ENCODE results near the gene MCCD1.
"Not testable (repeated sequence)": the region's sequence is repeated elsewhere in the genome, so short reads cannot be mapped to it uniquely, and the experiment has no call there.

The MCCD1 gene, protein sequence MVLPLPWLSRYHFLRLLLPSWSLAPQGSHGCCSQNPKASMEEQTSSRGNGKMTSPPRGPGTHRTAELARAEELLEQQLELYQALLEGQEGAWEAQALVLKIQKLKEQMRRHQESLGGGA

DNA sequence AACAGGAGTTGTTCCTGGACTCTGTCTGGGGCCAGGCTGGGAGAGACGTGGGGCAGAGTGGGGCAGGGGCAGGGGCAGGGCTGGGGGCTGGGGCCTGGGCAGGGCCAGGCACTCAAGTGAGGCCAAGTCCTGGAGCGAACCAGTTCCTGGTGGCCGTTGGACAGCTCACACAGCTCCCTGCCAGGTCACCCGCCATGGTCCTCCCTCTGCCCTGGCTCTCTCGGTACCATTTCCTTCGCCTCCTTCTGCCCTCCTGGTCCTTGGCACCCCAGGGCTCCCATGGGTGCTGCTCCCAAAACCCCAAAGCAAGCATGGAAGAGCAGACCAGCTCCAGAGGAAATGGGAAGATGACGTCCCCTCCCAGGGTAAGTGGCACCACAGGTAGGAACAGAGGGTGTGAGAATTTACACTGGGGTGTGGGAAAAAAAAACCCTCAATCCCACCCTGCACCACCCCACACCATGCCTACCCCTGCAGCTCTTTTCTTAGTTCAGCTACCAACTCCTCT, at the start of gene MCCD1:
Gene MCCD1, plus strand, starts transcription at position 142 of the 508 bp plus-strand sequence. Its CDS starts 53 bp downstream, at position 195.
- DNase-seq = no peak

DNA sequence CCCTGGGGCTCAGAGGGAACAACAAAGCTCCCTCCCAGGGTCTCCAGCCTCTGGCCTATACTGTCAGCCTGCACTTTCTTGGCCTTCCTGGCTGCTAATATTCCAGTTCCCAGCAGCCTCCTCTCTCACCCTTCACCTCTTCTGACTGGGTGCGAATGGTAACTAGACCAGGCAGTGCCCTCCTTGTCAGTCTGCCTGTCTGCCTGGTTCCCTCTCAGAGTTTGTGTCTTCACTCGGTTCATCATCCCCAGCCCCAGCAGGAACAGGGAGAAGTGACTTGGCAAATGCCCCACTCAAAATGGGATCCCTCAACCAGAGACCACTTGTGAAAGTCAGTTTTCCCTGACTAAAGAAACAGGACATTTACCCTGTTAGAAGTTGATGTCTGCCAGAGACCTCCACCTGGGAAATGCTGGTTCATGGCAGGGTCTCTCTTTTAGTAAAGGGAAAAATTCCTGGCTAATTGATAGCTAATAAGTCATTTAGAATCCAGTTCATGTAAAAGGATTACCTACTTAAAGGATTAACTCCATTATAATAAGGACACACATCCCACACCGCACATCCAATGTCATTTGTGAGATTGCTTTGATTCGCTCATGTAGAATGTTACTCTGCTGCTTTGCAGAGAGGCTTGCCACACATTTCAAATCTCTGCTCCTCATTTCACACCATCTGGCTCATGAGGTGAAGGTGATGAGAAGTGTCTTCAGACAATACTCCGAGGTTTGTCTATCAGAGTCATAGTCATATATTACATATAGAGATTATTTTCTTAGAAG, 49.4 kb upstream of the MCCD1 start:
- DNase-seq = no peak

GRCh38 chr6:31479933-31480535, 48.7 kb upstream of the MCCD1 start:
- no peak for DNase-seq

DNA sequence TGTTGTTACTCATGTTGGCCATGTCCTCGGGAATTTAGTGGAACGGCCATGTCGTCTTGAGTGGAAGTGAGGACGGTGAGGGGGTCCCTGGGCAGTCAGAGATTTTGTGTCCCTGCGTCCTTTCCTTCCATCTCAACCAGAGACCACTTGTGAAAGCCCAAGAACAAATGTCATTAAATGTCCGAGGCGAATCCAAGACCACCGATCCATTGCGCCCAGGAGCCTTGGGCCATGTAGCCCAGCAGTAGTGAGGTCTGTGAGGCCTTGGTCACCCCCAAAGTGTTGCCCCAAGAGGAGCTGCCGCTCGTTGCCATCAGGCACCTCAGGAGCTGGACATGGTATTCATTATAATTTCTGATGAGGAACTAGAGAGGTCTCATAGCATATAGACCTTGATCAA, 48.2 kb upstream of the MCCD1 start:
- DNase-seq = no peak

DNA sequence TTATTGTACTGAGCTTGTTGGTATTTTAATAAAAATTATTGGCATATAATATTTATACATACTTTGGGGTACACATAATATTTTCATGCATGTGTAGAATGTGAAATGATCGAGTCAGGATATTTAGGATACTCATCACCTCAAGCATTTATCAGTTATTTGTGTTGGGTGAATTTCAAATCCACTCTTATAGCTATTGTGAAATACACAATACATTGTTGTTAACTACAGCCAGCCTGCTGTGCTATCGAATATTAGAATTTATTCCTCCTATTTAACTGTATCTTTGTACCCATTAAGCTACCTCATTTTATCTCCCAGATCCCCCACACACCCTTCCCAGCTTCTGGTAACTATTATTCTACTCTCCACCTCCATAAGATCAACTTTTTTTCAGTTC, 45.4 kb upstream of the MCCD1 start:
- DNase-seq = no peak

GRCh38 chr6:31485055-31485454, 43.7 kb upstream of the MCCD1 start:
- DNase-seq = no peak

DNA sequence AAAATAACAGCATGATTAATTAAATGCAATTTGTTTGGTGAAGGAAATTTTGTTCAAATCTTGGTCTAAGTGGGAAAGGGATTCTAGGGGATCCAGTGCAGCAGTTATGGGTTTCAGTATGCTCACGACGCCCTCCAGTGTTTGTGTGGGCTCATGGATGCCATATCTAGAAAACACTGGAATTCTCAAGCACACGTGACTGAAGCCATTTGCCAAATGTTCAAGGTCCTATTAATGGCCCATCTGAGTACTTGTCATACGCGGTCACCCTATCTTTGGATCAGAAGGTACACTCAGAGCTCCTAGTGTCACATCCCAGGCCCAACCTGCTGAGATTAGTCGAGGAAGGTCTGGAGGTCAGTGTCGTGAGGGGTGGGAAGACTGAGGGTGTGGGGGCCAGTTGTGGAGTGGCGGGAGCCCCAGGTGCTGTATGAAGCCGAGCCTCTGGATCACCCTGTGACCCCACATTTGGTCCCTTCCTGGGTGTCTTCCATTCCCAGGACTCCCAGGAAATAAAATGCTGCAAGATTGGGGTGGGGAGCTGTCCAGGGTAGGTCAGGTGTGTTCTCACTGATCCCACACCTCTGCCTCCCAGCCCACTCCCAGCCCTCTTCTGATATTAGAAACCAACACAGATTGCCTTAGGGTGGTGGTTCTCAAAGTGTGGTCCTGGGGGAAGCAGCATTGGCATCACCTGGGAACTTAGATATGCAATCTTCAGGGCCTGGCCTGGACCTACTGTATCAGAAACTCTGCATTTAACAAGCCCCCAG, 42.5 kb upstream of the MCCD1 start:
- DNase-seq = not testable (repeated sequence)

DNA sequence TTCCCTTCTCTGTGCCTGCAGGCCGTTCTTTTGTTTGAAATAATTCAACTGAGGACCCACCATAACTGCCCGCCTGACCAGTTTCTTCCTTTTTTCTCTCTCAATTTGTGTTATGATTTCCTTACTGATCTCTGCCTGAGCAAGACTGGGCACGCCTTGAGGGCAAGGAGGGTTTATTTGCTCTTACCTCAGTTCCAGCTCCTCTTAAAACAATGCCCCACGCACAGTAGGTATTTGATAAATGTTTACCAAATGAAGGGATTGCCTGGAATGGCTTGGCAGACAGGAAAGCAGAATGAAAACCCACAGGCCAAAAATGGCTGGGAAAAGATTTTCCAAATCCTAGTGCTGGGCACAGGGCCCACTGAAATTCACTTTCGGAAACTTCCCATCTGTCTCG, 41.1 kb upstream of the MCCD1 start:
- not testable (repeated sequence) for DNase-seq

GRCh38 chr6:31489086-31489485, 39.7 kb upstream of the MCCD1 start:
- DNase-seq = no peak

DNA sequence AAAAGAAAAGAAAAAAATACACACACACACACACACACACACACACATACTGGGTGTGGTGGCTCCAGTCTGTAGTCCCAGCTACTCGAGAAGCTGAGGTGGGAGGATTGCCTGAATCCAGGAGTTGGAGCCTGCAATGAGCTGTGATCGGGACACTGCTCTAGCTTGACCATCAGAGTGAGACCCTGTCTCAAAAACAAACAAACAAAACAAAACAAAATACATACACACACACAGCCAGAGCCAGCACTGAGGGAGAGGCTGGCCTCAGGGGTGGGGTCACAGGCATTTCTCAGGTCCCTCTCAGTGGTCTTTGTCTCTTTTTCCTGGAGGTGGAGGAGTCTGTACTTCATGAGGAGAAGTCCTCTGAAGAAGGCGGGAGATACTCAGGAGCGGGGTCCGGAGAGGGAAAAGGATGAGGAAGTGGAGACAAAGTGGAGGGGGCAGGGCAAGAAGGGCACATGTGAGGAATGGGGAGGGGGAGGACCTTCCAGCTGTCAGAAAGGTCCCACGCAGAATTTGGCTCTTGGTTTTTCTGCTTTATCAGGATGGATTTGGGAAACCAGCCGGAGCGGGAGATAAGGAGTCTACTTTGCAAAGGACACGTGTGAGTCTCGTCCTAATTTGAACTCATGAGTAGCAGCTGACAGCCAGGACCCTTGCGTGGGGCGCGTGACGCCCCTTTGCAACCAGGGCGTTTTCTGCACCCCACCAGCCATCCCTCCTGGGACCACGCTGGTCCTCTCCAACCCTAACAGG, 38.5 kb upstream of the MCCD1 start:
- no peak for DNase-seq

DNA sequence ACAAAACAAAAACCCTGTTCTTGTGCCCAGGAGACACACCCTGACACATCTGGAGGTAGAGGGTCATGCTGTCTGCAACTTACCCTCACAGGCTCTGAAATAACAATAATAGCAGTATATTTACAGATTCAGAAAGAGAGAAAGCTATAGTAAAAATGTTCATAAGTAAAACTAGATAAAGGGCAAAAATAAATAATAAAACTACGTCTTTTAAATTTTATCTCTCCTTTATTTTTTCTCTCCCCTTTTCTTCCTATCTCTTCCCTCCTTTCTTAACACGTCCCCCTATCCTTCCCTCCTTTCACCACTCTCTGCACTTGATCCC, 35.2 kb upstream of the MCCD1 start:
- not testable (repeated sequence) for DNase-seq

GRCh38 chr6:31493875-31494694, 34.7 kb upstream of the MCCD1 start:
- peak; percentile 89 to 90 for DNase-seq

GRCh38 chr6:31495580-31495979, 33.2 kb upstream of the MCCD1 start:
- DNase-seq = no peak

DNA sequence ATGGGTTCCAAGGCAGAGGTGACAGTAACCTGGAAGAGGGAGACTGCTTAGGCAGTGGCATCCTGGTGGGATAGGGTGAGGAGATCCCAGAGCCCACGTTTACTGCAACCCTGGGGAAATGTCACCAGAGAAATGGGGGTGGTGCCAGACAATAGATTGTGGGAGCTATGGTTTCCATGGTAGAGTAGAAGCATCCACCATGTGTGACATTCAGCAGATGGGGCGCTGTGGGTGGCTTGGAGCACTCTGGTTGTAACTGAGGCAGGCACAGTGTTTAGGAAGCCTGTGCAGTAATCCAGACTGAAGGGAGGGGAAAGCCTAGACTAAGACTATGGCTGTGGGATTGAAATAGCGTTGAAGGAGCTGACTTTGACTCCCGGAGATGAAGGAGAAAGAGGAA, 31.9 kb upstream of the MCCD1 start:
- DNase-seq = not testable (repeated sequence)

DNA sequence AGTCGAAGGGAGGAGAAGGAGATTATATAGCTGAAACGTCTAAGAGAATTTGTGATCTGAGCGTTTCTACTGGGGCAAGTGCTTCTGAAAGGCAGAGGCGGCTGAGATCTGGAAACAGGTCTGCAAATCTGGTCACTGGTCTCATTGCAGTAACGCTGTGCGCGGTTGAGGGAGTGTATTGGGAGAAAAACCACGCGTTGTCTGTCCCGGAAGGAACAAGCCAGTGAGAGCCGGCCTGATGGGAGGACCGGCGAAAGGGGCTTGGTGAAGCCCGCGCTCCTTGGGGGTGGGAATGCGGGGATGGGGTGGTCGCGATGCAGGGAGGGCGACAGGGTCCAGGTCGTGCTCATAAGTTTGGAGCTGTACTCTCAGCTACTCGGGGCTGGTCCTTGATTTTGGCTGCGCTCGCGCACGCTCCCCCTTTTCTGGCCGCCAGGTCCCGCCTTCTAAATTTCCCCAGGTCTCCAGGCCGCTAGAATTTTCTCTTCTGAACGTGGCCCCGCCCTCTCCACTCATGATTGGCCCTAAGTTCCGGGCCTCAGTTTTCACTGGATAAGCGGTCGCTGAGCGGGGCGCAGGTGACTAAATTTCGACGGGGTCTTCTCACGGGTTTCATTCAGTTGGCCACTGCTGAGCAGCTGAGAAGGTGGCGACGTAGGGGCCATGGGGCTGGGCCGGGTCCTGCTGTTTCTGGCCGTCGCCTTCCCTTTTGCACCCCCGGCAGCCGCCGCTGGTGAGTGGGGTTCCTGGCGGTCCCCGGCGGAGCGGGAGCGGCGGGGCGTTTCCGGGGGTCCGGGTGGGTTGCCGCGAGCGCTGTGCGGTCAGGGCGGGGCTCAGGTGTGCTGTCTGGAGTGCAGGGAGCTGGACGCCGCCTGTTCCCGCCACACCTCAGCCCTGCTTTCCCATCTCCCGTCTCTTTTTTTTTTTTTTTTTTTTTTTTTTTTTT, 31.0 kb upstream of the MCCD1 start, which contains the start of gene MICB:
Gene MICB, plus strand, starts transcription at position 615 of the 946 bp plus-strand sequence. Its CDS starts 49 bp downstream, at position 664.
- peak; percentile 89 to 93 for DNase-seq

- no peak for DNase-seq
These were observed 30.0 kb upstream of the MCCD1 start for GRCh38 chr6:31498748-31499147.

GRCh38 chr6:31499648-31500047, 29.1 kb upstream of the MCCD1 start:
- not testable (repeated sequence) for DNase-seq

DNA sequence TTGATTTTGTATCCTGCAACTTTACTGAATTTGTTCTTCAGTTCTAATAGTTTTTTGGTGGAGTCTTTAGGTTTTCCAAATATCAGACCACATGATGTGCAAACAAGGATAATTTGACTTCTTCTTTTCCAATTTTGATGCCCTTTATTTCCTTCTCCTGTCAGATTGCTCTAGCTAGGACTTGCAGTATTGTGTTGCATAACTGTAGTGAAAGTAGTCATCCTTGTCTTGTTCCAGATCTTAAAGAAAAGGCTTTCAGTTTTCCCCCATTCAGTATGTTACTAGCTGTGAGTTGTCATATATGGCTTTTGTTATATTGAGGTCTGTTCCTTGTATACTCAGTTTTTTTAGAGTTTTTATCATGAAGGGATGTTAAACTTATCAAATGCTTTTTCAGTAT, 26.2 kb upstream of the MCCD1 start:
- no peak for DNase-seq

DNA sequence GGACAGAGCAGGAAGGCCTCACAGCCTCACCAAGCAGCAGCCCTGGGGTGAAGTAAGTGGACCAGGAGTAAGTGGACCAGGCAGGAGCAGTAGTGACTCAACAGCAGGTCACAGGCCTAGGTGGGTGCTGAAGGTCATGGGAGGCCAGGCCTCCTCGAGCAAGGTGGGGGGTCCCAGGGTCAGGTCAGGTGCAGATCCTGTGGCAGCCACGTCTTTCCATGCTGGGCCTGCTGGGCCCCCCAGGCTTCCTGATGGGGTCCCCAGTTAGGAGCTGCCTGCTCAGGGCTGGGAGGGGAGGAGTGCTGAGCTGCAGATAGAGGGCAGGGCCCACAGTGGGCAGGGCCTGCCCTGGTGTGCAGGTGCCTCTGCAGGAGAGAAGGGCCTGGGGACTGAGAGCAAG, 19.7 kb upstream of the MCCD1 start:
- DNase-seq = not testable (repeated sequence)

GRCh38 chr6:31510007-31510406, 18.8 kb upstream of the MCCD1 start:
- no peak for DNase-seq
